HL-60 (cell line): ENCODE data around the gene GEN1.

ENCODE experiments used
- DNase-seq, 2 experiments: peaks; one replicate each; pipeline ENCODE4 v3.0.0-alpha.2; 2010 to 2020; ENCODE audit warnings: low read depth in 1 of 2, low spot score in 1 of 2
- H3K27ac ChIP-seq: fragments of 250-450 bp; sonication (Bioruptor Pico); replicated peaks from 2 replicates; pipeline ENCODE4 v1.5.1; 2020; ENCODE audit warnings: mild to moderate bottlenecking, moderate library complexity
- H3K27me3 ChIP-seq: fragments of 250-450 bp; sonication (Bioruptor Pico); 2 replicates; pipeline ENCODE4 v1.5.1; 2021; ENCODE audit warnings: mild to moderate bottlenecking, moderate library complexity; ENCODE audit not compliant: insufficient read depth, poor library complexity, severe bottlenecking
- H3K4me3 ChIP-seq: replicated peaks from 2 replicates; pipeline ENCODE4 v1.5.1; 2011; ENCODE audit warnings: mild to moderate bottlenecking, control low read depth, low read length; ENCODE audit not compliant: insufficient read depth
- CTCF ChIP-seq: IDR thresholded peaks from one replicate; pipeline ENCODE4 v1.5.1; 2011; ENCODE audit warnings: low read length, control low read depth, inconsistent platforms; ENCODE audit not compliant: insufficient read depth
- GABPA ChIP-seq: IDR thresholded peaks from 2 replicates; pipeline ENCODE4 v1.6.1; 2012; ENCODE audit warnings: low read depth
- POLR2AphosphoS5 ChIP-seq: IDR thresholded peaks from 2 replicates; pipeline ENCODE4 v1.6.1; 2012; ENCODE audit warnings: low read depth
- REST ChIP-seq: IDR thresholded peaks from 2 replicates; pipeline ENCODE4 v1.6.1; 2012; ENCODE audit warnings: low read depth; ENCODE audit not compliant: insufficient replicate concordance
- SPI1 ChIP-seq: IDR thresholded peaks from 2 replicates; pipeline ENCODE4 v1.6.1; 2012; ENCODE audit warnings: low read depth, mild to moderate bottlenecking, borderline replicate concordance

Gene GEN1

GRCh38 chr2:17717666-17718065 is 36.3 kb upstream of the GEN1 start:
- no peaks in the 10 kb centered on the region for H3K27me3 ChIP-seq
- TF ChIP-seq REST (no peak), GABPA (no peak), SPI1 (no peak), CTCF (no peak), POLR2AphosphoS5 (no peak)
- no peak for DNase-seq
- no peak overlapping the region for H3K4me3 ChIP-seq
- no peak overlapping the region for H3K27ac ChIP-seq

GRCh38 chr2:17718689-17719088 is 35.2 kb upstream of the GEN1 start:
- no peak for TF ChIP-seq CTCF
- no peak for TF ChIP-seq POLR2AphosphoS5
- TF ChIP-seq REST: no peak
- TF ChIP-seq SPI1: no peak
- no peak for TF ChIP-seq GABPA
- Histone ChIP-seq H3K27ac (no peak overlapping the region), H3K4me3 (no peak overlapping the region), H3K27me3 (no peaks in the 10 kb centered on the region)
- no peak for DNase-seq

- Histone ChIP-seq H3K27me3 (no peaks in the 10 kb centered on the region), H3K27ac (no peak overlapping the region), H3K4me3 (no peak overlapping the region)
- TF ChIP-seq CTCF (peak; percentile 70), GABPA (no peak)
- no peak for DNase-seq
Observed at GRCh38 chr2:17719562-17720371, 34.2 kb upstream of the GEN1 start.

GRCh38 chr2:17728210-17728609 is 25.7 kb upstream of the GEN1 start:
- Histone ChIP-seq H3K27ac (no peak overlapping the region), H3K4me3 (no peak overlapping the region), H3K27me3 (no peaks in the 10 kb centered on the region)
- DNase-seq: no peak
- TF ChIP-seq CTCF (no peak), POLR2AphosphoS5 (no peak), GABPA (no peak), SPI1 (no peak), REST (no peak)
